LoVo (cell line): ENCODE measurements around the gene S100PBP.

Source experiments
- DNase-seq: peaks from one replicate; pipeline ENCODE4 v3.0.0-alpha.2; 2016; ENCODE audit warnings: low spot score

S100PBP gene

DNA sequence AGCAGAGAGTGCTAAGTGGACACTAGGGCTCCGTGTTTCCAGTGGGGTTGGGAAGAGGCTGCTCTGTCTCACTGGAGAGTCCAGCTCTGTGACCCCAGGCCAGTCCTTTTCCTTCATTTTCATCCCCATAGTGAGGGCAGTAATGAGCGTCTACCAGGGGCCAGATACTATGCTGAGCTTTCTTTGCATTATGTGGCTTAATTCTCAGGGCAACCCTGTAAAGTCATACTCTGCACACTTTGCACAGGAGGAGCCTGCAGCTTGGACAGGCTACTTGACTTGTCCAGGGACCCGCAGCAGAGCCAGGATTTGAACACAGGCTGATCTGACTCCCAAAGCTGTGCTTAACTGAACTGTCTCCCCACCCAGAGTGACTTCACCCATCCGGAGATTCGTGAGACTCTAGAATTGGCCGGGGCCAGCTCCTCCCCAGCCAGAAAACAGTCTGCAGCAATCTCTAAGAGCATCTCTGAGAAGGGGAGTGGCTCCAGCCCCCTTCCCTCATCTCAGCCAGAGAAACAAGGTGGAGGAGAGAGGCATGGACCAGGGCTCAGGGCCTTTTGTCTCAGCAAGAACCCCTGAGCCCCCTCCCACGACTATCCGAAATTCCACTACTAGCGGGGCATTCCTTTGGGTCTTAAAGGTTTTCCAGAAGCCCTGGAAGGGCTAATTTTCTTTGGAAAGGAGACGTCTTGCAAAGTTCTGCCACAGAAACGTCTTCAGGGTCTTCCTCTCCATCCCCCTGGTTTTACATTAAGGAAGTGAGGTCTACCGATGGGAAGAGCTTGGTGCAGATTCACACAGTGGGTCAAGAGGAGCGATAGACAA, 54.1 kb downstream of the S100PBP start:
- no peak for DNase-seq

DNA sequence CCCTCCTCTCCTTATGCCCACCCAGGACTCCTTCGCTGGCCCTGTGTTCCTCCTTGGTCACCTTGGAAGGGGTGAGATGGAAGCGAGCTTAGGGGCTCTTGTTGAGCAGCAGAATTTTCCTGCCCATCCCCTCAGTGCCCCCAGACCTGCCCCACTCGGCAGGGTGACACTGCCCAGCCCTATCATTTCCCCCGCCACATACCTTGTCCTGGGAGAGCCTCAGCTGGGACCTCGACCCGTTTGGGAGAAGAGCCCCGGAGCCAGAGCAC, 54.7 kb downstream of the S100PBP start:
- no peak for DNase-seq

DNA sequence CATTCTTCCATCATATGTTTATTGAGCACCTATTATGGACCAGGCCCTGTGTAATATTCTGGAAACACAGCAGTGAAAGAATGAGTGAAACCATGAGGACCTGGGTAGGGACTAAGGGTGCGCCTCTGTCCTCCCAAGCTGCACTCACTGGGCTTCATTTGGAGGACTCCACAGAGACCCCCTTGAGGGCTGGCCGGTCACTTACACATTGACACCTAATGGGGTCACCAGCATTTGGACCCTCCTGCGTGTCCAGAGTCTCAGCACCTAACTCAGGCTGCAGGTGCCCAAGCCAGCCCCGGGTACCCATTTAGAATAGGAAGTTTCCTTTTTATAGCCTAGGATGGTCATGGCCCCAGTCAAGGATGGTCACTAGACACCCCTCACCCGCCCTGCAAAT, 56.0 kb downstream of the S100PBP start:
- no peak for DNase-seq

DNA sequence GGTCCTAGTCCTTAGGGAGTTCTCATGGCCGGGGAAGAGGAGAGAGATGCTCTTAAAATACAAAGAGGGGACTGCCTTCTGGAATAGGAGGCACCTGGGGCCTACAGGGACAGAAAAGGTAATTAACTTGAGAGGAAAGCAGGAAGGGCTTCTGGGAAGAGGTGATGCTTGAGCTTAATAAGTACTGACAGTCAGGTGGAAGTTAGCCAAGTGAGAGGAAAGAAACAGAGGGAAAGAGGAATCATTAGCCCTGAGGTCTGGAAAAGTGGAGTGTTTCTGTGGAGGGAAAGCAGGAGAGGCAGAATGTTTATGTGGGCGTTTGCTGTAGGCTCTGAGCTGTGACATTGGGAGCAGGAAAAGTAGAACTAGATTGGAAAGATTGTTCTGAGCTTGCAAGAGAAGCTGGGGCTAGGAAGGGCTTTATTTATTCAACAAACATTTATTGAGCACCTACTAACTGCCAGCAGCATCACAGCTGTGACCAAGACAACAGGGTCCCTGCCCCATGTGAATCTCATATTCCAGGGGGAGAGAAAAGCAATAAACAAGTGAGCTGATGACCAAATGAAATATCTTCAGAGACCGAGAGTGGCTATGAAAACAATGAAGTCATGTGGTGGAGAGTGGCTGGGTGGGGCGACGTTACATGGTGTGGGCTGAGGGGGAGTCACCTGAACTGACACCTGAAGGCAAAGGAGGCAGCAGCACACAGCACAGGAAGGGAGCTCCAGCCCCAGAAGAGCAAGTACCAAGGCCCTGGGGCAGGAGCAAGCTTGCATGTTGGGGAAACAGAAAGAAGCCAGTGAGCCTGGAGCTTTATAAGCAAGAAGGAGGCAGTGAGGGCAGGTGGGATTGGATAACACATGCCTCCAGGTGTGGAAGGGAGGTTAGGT, 57.7 kb downstream of the S100PBP start:
- no peak for DNase-seq

DNA sequence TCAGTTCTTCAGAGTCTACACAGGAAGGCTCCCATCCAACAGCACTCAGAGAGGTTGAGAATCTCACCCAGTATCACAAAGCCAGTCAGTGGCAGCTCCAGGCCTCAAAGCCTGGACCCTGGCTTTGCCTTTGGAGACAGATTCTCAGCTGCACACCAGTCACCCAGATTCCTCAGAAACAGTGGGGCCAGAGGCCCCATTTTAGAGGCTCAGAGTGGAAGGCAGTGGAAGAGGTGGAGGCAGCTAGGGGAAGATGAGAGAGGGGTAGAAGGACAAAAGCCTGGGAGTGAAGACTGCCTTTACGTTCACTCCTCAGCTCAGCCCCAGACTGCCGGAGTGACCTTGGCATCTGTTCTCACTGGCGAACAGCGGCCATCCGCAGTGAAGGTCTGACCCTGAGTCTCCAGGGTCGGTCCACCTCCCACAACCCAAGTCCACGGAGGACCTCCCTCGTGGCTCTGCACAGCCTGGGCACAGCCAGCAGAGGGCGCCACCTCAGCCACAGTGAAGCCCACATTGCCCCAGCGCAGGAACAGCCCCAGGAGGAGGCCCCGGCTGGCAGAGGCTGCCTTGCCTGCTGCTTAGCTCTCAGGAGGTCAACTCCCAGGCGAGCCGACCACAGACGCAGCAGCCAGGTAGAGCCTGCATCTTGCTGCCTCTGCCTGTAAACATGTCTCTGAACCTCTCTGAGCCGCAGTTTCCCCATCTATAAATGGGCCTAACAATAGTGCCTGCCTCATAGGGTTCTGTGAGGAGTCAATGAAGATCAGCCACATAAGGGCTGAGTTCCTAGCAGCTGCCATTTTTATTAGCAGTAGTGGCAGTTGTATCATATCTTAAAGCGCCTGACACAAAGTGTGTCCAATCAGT, 59.1 kb downstream of the S100PBP start:
- DNase-seq, result peak; percentile 37

DNA sequence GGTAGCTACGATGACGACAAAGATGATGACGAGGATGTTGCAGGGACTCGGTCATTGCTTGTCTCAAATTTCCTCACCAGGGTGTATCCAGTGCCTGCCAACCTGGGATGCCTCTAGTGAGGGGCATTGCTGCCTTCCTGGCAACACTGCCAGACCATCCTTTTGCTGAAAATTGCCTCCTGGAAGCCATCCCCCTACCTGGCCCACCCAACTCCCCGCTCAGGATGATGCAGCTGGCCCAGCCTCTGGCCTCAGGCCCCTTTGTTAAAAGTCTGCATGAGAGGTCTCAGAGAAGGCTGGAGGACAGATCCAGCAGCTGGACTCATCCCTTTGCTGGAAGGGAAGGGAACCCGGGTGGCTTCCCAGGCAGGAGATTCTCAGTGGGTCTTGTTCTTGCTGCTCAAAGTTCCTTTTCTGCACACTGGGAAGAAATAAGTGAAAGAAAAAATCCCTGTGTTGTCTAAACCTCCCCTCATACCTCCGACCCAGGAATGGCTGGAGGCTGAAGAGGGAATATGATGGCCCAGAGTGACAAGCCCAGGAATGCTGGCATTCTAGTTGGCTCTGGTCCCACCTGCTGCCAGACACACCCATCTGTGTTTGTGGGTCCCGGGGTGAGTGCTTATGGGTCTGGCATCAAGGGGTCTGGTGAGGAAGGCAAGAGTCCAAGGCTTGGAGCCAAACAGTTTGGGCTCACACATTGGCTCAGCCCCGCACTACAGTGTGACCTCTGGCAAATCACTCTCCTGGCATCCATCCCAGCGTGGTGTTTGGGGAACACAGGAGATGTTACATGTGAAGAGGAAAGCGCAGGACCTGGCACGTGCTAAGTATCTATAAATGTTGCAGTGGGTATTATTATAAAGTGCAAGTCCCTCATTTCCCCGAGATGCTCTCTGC, 60.0 kb downstream of the S100PBP start:
- DNase-seq, result no peak

DNA sequence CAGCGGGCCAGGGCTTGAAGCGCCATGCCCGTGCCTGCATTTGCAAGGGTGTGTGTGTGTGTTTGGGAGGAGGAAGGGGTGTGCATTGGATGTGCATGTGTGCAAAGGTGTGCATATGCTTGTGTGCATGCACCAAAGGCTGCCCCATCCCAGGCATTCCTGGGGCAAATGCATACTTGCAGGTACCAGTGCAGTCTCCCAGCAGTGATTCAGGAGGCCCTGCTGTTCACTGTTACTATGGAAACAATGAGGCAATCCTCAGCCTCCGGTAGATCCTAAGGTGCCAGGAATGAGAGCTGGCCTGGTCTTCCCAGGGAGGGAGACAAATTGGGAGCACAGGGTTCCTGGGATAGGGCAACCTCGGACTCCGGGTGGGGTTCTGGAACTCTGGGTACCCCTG, 60.7 kb downstream of the S100PBP start:
- no peak for DNase-seq

DNA sequence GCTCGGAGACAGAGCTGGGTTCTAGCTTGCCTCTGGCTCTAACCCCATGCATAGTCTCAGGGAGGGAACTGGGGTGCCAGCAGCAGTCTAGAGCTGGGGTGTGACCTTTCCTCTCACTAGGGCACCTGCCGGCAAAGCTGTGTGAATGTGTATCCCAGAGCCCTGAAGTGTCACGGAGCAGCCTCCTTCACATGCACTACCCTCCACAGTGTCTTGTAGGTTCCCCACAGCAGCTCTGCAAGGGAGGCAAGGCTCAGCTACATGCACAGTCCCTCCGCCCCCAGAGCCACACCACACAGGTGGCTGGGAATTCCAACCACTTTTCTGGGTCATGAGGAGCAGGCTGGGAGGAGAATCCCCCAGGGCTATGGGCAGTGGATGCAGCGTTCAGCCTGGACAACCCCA, 61.2 kb downstream of the S100PBP start:
- no peak for DNase-seq

DNA sequence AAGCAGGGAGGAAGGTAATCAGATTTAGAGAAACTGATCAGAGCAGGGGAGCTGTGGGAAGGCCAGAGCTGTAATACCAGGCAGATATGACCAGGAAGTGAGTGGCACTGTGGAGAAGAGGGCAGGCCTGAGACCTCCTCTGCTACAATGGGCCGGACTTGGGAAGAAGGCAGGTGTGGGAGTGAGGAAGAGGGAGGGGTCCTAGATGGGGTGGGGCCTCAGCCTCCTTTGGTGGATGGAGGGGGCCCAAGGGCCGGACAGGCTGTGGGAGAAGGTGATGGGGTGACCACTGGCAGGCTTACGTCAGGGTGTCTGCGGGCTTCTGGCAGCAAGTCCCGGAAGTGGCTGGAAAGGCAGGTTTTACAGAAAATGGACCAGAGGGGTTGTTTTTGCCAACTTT, 63.8 kb downstream of the S100PBP start:
- DNase-seq, result no peak

DNA sequence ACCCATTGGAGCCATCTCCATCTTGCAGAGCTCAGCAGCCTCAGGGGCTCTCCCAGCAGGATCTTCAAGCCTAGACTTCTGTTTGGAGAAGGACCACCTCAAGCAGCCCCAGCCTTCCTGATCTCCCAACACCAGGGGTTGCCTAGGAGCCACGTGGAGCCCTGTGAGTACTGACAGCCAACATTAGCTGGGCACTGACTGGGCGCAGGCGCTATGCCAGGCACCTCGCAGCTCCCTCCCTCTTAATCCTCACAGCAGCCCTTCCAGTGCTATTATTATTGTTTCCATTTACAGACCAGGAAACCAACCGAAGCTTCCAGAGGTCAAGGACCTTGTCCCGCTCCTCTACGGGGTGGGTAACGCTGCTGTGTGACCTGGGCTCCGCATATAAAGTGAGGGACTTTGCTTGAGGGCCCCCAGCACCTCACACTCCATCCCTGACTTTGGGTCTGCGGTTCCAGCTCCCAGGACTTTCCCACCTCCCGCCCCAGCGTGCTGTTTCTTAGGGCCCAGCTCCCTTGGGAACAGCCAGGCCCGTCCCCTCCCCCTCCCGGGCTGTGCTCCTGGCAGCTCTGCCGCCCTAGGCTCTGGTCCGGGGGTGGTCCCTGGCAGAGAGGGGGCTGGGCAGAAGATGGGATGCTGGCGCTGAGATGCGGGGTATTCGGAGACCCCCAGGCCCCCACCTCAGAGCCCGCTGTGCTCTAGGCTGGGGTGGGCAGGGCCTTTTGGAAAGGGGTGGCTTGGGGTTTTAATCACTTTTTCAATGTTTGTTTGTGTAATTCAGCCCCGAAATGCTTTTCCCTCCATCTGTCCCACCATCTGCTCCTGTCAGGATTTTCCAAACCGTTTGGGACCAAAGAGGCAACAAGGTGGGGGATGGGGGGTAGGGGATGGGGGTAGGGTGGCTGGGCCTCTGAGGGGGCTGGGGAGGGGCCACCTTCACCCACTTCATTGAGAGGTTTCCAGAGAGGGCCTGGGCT, 64.7 kb downstream of the S100PBP start:
- DNase-seq, result no peak

DNA sequence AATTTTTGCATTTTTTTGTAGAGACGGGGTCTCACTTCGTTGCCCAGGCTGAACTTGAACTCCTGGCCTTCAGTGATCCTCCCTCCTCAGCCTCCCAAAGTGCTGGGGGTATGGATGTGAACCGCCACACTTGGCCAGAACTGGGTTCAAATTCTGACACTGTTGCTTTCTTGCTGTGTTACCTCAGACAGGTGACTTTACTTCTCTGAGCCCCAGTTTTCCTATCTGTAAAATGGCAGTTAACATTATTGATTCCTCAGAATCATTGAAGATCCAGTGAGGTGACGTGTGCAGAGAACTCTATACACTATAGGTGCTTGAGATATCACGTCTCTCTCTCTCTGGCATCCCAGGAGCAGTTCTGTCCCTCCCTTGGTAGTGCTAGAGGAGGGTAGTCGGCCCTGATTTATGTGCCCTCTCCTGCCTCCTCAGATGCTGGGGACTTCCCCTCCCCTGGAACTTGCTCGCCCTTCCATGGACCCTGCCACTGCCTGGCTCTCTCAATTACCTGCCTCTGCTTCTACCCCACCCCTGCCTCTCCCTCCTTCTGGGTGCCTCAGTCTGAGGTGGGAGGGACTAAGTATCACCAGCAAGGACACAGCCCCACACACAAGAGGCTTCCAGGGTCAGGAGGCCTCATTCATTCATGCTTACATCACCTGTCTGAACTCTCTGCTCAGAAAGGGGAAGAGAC, 66.0 kb downstream of the S100PBP start:
- DNase-seq, result no peak

DNA sequence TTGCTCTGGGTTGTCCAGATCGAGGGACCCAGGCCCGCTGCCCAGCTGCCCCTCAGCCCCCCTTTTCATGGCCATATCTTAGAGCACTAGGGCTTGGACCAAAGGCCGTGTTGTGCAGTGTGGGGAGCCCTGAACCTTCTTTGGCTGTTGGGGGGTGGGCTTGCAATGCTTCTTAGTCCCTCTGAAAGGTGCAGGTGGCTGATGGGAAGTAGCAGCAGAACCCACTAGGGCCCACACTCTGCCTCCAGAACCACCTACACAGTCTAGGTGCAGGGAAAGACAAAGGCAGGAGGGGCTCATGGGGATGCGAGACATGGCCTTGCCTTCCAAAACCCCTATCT, 66.5 kb downstream of the S100PBP start:
- no peak for DNase-seq

DNA sequence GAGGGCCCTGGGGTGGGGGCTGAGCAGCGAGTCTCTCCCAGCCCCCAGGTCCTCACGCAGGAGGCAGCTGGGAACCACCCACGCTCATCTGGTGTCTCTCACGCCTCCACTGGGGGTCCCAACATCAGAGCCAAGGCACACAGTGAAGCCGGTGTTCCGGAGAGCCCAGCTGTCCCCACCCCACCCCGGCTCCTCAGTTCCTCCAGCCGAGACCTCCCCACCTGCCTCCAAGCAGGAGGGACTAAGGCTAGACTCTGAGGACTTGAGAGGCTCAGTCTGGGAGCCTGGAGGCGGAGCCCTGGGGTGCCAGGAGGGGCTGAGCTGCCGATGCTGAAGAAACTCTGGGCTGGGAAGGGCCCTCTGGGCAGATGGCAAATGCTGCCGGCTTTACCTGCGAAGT, 67.3 kb downstream of the S100PBP start:
- DNase-seq, result no peak

DNA sequence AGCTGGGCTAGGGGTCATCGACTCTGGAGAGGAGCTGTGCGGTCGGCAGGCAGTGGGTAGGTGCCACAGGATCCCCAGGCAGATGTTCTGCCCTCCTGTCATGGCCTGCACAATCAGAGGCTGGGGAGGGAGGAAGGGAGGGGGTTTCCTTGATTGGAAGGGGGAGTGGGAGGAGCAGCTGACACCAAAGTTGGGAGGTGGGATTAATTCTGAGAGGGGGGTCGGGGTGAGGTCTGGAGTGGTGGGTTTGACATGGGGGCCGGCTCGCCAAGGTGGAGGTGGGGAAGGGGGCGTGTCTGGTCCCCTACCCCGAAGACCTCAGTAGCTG, 68.2 kb downstream of the S100PBP start:
- no peak for DNase-seq

DNA sequence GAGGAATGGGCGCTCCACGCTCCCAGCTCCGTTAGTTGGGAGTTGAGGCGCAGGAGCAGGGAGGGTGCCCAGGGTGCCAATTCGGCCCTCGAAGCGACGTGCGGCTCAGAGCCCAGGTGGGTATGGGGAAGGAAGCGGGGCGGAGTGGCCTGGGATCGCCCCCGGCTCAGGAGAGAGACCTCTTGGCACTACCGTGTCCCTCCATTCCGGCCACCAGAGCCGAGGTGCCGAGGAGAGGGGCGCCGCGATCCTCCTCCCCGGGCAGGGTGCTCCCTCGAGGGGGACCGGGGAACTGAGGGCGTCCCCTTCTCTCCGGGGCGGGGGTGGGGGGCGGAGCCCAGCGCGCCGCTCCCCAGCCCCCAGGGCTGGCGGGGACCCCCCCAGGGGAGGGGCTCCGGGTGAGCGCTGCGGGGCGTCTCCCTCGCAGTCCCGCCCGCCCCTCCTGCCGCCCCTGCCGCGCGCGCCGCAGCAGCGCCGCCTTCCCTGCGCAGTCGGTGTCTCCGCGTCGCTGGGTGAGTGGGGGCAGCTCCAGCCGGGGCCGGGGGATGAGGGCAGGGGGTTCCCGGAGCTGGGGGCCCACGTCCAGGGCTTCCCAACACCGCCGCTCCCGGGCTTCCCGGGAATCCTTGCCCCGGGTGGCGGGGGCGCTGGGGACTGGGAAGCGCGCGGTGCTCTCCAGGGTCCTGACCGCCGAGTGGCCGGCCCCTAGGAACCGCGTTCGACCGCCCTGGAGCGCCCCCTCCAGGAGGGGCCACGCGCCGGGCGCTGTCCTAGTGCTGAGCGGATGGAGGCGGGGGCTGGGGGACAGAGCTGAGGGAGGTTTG, 68.8 kb downstream of the S100PBP start, which contains the start of gene HPCA:
TSS of gene HPCA (plus strand) at position 488 of the 824 bp plus-strand sequence. CDS start 2,408 bp downstream, outside the sequence.
- peak; percentile 41 for DNase-seq

DNA sequence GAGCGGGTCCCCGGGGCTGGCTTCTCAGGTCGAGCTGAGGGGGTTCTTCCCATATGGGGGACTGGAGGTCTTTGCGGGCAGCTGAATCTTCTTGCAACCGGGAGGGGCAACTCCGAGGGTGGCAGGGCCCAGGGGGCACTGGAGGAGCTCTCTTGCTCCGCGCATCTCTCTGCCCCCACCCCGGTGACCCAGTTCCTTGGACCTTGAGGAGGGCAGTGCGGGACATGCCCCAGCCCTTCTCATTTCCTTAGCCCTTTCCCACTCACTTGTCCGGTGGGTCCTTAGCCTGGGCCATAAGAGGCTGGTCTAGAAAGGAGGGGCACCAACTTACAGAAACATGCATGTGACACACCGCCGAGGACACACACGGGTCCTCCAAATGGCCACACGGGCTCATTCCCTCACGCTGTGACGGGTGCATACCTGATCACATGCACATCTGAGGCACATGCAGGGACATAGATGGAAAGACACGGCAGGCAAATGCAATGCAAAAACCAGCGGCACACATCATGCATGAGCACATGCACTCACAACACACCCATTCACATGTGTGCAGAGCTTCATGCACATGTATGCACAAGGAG, 69.5 kb downstream of the S100PBP start:
- DNase-seq, result no peak

DNA sequence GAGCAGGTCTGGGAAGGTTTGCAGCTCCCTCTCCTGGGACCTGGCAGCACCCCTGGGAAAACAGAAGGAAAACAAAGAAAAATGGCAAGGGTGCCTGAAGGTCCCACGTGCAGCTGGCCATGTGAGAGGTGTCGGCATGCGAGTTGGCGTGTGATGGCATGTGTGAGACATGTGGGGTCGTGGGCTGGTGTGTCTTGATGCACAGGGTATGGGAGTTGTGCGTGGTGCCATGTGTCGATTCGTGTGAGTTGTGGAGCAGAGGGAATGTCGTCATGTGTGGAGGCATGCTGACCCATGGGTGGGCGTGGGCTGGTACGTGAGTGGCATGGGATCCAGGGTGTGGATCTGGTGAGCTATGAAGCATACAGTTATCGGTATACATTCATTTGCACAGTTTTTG, 70.2 kb downstream of the S100PBP start:
- no peak for DNase-seq

DNA sequence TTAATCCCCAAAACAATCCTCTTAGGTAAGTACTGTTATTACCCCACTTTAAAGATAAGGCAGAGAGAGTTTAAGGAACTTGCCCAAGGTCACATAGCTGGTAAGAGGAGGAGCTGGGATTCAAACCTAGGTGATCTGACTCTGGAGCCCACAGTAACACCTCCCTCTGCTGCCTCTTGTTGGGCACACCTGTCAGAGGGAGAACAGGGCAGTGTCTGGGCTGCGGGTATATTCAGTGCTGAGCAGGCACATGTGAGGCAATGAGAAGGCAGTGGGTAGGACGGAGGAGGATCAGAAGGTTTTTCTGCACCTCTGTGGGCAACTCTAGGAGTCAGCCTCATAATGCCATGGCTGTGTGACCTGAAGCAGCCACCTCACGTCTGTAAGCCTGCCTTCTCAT, 70.7 kb downstream of the S100PBP start:
- DNase-seq, result no peak
